Thoracic aorta (tissue), 2 donors: ENCODE measurements around the gene LTO1. TPM values are rescaled to one million over a fixed set of nuclear protein-coding genes. Genes with fewer than 3 reads are reported as not detected.

Experiments
- ATAC-seq: fragments of 150-250 bp; one replicate; pipeline ENCODE4 v1.8.0; 2017; ENCODE audit warnings: low read depth; ENCODE audit not compliant: insufficient number of reproducible peaks, low FRiP score
- DNase-seq: peaks from one replicate; pipeline ENCODE4 v3.0.0-alpha.2; 2020; ENCODE audit warnings: low spot score
- H3K27ac ChIP-seq, 2 donors: fragments of 200-600 bp; sonication (generic); 1 replicate in 1 of 2; 2 replicates in 1 of 2; pipeline ENCODE4 v1.5.1; 2016; ENCODE audit warnings: mild to moderate bottlenecking in 2 of 2, moderate library complexity in 2 of 2
- H3K27me3 ChIP-seq: fragments of 200-600 bp; sonication (generic); replicated peaks from 2 replicates; pipeline ENCODE4 v1.6.0; 2016; ENCODE audit warnings: mild to moderate bottlenecking; ENCODE audit not compliant: insufficient read depth
- H3K36me3 ChIP-seq: fragments of 200-600 bp; sonication (generic); one replicate; pipeline ENCODE4 v1.5.1; 2016
- H3K4me1 ChIP-seq, 2 donors: fragments of 200-600 bp; sonication (generic); 1 replicate in 1 of 2; 2 replicates in 1 of 2; pipeline versions ENCODE4 v1.5.1 to v1.6.0; 2016; ENCODE audit warnings: low read depth in 2 of 2, mild to moderate bottlenecking in 1 of 2; ENCODE audit not compliant: control insufficient read depth in 1 of 2
- H3K4me3 ChIP-seq: fragments of 200-600 bp; sonication (generic); 2 replicates; pipeline ENCODE4 v1.5.1; 2016; ENCODE audit warnings: mild to moderate bottlenecking
- H3K9me3 ChIP-seq: fragments of 200-600 bp; sonication (generic); 2 replicates; pipeline ENCODE4 v1.5.1; 2016
- CTCF ChIP-seq: fragments of 200-600 bp; sonication (generic); IDR thresholded peaks from one replicate; pipeline ENCODE4 v1.5.1; 2019; ENCODE audit warnings: antibody characterized with exemption
- total RNA-seq, 2 donors: library from RNA; depleted of rRNA; stranded (reverse); fragments of >200 nt; gene quantifications; one replicate each; pipeline versions ENCODE4 v1.1.0 to v1.2.3, GENCODE V29; 2016

Gene LTO1
- total RNA-seq, 2 donors from 2014 or later = 23.6 to 43.5 TPM

- no peaks in the 10 kb centered on the region for H3K36me3 ChIP-seq
- no peak overlapping the region for H3K4me3 ChIP-seq
- H3K4me1 ChIP-seq = no peaks in the 10 kb centered on the region
- ATAC-seq (no peak), DNase-seq (no peak)
- peaks cover 3% of the 10 kb centered on the region for H3K27me3 ChIP-seq
- no peak for TF ChIP-seq CTCF
- H3K9me3 ChIP-seq = no peaks in the 10 kb centered on the region
- H3K27ac ChIP-seq = no peak overlapping the region
These were observed 42.0 kb upstream of the LTO1 start for GRCh38 chr11:69716891-69717747.

GRCh38 chr11:69716099-69716498, 40.9 kb upstream of the LTO1 start:
- ATAC-seq (no peak), DNase-seq (no peak)
- no peak for TF ChIP-seq CTCF
- no peaks in the 10 kb centered on the region for H3K9me3 ChIP-seq
- H3K4me1 ChIP-seq = no peaks in the 10 kb centered on the region
- peaks cover 3% of the 10 kb centered on the region for H3K27me3 ChIP-seq
- H3K4me3 ChIP-seq = no peak overlapping the region
- H3K27ac ChIP-seq = no peak overlapping the region
- no peaks in the 10 kb centered on the region for H3K36me3 ChIP-seq

- H3K27ac ChIP-seq = no peak overlapping the region
- DNase-seq (no peak), ATAC-seq (no peak)
- H3K4me1 ChIP-seq = no peaks in the 10 kb centered on the region
- no peak for TF ChIP-seq CTCF
- peaks cover 3% of the 10 kb centered on the region for H3K27me3 ChIP-seq
- H3K9me3 ChIP-seq = no peaks in the 10 kb centered on the region
- no peaks in the 10 kb centered on the region for H3K36me3 ChIP-seq
- H3K4me3 ChIP-seq = no peak overlapping the region
These were observed 40.3 kb upstream of the LTO1 start for GRCh38 chr11:69715446-69715845.

DNA sequence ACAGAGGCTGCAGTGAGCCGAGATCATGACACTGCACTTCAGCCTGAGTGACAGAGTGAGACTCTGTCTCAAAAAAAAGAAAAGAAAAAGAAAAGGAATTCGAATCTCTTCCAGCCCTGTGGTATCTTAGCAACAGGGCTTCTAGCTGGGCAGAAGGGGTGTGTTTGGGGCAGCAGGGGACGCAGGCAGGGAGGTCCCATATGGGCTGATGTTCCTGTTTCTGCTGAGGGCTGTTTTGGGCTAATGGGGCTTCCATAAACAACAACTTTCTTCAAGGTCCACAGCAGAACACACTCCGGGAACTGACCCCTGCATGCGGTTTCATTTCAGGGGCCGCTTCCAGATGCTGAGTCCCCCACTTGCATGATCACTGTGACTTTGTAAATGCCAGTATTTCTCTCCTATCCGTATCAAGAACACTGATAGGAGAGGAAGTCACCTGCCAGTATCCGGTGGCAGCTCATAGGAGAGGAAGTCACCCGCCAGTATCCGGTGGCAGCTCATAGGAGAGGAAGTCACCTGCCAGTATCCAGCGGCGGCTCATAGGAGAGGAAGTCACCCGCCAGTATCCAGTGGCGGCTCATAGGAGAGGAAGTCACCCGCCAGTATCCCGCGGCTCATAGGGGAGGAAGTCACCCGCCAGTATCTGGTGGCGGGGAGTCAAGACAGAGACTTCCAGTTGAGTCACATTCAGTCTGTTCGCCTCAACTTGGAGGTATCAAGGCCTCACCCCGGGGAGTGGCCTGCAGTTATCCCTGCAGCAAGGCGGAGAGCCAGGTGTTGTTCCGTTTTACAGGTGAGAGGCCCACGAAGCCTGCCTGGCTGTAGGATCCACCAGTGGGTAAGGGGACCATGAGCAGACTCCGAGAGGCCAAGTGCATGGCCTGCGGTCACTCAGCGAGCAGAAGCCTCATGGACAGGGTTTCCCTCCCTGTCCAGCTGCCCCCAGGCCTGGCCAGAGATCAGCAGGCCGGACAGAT, 37.0 kb upstream of the LTO1 start:
- no peak for TF ChIP-seq CTCF
- no peak overlapping the region for H3K27ac ChIP-seq
- H3K4me3 ChIP-seq = no peak overlapping the region
- no peaks in the 10 kb centered on the region for H3K27me3 ChIP-seq
- ATAC-seq (no peak), DNase-seq (no peak)
- H3K4me1 ChIP-seq = no peaks in the 10 kb centered on the region
- no peaks in the 10 kb centered on the region for H3K9me3 ChIP-seq
- H3K36me3 ChIP-seq = no peaks in the 10 kb centered on the region
